HG02759 (cell line): ENCODE data around the gene FEZF1.

Experiments used
- ATAC-seq: cut with Tn5 transposase; IDR thresholded peaks from one replicate; pipeline ENCODE4 v1.9.1; 2021; ENCODE audit warnings: mild to moderate bottlenecking, moderate library complexity; ENCODE audit not compliant: unreplicated experiment

Gene FEZF1

DNA sequence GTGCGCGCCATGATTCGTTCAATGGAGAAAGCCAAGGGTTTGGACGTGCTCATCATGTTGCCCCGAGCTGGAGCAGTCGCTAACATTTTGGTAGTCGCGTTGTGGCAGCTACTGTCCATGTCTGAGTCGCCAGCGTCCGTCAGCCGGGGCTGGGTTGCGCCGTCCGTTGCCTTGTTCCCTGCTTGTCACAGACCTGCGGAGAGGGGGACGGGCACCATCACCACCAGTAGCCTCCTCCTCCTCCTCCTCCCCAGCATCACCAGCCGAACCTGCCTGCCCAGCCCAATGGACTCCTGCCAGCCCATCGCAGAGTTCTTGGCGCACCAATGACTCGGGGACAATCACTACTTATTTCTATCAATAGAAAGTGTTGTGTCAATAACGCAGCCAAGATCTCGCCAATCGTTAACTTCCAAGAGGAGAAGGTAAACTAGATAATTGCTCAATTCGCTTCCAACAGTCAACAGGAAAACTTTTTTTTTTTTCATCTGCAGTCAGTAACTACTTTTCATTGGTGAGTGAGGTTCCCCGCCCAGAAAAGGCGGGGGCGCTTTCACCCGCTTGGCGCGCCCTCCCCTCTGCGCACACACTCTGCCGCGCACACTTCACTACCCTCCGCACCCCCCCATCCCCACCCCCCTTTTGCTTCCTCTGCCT lies at the start of gene FEZF1:
Gene FEZF1, minus strand, starts transcription at position 432 of the 657 bp plus-strand sequence. Its CDS starts 313 bp downstream, at position 119.
- ATAC-seq, result no peak

DNA sequence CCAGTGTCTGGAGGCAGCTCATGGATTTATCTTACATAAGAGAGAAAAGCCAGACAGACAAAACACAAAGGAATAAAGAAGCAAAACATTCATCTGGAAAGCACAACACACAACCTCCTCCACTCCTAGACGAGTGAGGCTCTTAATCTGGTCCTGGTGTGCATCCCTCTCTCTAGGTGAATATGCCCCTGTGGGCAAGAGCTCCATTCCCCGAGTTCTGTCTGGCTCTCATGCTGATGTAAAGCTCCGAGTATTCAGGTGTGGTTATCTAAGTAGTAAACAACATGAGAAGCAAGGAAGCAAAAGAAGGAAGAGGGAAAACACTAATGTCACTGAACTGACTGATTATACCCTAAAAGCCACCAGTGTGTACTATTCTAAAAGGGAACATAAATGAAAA lies 47.9 kb upstream of the FEZF1 start:
- no peak for ATAC-seq

DNA sequence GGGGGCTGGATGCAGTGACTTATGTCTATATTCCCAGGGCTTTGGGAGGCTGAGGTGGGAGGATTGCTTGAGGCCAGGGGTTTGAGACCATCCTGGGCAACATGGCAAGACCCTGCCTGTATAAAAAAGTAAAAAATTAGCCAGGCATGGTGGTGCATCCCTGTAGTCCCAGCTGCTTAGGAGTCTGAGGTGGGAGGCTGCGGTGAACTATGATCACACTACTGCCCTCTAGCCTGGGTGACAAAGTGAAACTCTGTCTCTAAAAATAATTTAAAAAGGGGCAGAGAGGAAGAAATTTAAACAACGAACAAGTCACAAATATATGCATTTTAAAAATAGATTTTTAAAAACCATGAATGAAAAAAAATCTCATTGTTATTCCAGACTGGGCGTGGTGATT lies 46.2 kb upstream of the FEZF1 start:
- no peak for ATAC-seq

DNA sequence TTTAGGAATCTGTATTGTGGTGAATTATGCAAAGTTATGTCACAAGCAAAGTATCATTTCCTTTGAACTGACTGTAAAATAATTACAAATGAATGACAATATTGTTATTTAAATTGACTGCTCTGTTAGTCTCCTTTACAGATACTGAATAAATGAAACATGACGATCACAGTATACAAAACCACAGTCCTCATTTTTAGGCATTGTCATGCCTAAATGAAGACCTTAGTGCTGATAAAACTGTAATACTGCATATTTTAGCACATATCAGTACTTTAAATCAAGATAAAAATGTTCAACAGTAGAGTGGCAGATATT lies 39.7 kb upstream of the FEZF1 start:
- ATAC-seq, result no peak

DNA sequence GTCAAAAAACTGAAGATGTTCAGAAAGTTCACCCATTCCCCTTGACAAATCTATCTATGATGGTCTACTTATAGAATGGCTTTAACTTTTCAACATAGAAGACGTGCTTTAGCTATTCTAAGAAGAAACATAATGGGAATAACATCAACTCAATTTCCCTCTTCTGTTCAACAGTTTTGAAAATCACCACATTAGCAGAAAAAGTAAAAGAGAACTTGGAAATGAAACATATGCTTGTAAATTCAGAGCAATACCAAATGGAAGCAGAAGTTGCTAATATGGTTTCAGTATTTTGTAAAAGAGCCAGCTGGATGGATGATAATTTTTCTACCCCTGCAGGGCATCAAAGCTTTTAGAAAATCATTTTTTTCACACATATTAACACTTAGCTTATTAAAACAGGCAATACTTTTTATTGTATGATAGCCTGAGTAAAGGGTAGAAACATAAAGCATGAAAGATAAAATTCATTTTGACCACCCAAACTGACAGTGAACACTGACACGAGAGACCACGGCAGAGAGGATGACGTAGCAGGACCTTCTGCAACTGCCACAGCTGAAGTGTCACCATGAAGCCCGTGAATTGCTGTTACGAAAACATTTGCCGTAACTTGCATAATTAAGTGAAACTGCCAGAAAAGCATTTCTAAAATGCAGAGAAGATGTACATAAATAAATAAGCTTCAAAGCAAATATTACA lies 39.2 kb upstream of the FEZF1 start:
- no peak for ATAC-seq

DNA sequence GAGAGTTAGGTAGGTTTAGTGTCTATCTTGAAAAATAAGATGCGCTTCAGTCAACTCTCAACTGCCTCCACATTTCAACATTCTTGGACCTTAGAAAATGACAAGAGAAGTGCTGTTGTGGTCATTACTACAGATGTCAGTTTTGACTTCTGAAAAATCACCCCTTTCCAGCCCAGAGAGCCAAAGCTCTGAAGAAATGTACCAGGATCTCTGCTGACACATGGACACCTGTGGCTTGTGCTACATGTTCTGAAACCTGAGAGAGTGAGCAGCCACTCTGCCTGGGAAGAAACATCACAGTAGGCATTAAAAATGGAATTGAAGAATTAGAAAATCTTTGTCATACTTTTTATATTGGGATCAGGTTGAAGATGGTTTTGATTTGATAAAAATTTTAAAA lies 35.9 kb upstream of the FEZF1 start:
- no peak for ATAC-seq

DNA sequence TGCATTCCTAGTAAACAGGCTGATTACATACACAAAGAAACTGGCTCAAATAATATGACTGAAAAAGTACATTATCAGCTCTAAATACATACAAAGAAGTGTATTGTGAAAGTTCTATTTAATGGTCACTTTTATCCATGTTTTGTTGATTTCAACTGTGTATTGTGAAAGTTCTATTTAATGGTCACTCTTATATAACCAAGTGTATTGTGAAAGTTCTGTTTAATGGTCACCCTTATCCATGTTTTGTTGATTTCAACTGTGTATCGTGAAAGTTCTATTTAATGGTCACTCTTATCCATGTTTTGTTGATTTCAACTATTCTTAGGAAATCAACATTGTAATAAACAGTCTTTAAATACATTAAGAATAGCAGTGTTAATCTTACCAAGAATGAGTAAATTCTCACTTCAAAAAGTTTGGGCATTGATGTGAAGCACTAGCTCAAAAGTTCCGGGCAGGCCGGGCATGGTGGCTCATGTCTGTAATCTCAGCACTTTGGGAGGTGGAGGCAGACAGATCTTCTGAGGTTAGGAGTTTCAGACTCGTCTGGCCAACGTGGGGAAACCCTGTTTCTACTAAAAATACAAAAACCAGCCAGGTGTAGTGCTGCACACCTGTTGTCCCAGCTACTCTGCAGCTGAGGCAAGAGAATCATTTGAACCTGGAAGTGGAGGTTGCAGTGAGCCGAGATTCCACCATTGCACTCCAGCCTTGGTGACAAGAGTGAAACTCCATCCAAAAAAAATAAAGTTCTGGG lies 34.8 kb upstream of the FEZF1 start:
- ATAC-seq, result no peak

DNA sequence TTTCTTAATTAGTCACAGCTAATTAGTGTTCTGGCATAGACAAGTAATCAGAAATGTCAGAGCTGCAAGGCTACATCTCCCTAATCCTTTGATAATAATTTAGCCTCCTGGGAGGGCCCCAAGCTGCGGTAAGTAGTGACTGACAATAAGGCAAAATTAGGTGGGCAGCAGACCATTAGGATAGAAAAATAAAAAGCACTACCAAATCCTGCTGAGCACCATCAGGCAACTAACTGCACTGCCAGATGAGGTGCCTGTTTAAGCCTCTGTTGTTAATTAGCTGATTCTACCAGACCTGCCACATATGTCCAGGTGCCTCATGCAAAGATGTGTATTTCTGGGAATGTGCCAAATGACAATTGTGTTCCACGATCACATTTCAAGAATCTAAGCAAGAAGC lies 32.5 kb upstream of the FEZF1 start:
- no peak for ATAC-seq

DNA sequence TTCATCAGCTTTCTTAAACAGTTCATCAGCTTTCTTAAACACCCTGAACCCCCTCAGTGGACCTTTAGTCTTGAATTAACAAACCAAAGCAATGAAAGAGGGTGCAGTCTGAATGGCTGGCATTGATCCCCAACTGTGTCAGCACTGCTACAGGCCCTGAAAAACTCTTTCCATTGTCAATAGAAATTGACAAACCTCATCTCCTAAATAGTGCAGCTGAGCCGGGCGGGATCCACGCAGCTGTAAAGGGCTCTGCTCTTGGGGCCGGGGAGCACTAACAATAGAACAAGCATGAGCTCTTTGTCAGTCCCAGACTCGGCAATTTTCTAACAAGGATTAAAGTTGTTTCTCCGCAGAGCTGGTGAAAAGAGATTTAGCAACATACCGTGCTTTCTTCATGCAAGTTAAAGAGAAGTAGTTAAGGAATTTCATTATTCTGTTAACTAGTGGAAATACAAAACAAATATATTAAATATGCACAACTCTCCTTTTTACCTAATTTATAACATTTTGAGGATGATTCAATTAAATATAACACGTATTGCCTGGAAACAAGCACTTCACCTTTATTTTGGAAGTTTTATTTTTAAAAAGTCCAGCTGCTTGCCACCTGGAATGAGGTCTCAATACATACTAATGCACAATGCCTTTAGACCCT lies 24.7 kb upstream of the FEZF1 start:
- ATAC-seq, result no peak

DNA sequence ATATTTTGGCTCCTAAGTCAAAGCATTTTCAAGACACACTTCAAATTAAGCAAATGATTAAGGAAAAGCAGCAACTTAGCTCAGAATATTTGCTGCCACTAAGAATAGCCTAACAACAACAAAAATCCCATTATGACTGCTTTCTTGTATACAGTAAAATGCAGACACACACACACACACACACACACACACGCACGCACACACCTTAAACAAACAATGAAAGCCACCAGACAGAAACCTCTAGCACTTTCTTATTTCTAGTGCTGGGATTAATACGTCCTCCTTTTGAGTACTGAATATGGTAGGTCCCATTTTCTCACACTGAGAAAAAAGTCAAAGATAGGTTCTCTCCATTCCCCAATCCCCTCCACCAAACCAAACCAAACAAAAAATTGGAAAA lies 23.4 kb upstream of the FEZF1 start:
- no peak for ATAC-seq

DNA sequence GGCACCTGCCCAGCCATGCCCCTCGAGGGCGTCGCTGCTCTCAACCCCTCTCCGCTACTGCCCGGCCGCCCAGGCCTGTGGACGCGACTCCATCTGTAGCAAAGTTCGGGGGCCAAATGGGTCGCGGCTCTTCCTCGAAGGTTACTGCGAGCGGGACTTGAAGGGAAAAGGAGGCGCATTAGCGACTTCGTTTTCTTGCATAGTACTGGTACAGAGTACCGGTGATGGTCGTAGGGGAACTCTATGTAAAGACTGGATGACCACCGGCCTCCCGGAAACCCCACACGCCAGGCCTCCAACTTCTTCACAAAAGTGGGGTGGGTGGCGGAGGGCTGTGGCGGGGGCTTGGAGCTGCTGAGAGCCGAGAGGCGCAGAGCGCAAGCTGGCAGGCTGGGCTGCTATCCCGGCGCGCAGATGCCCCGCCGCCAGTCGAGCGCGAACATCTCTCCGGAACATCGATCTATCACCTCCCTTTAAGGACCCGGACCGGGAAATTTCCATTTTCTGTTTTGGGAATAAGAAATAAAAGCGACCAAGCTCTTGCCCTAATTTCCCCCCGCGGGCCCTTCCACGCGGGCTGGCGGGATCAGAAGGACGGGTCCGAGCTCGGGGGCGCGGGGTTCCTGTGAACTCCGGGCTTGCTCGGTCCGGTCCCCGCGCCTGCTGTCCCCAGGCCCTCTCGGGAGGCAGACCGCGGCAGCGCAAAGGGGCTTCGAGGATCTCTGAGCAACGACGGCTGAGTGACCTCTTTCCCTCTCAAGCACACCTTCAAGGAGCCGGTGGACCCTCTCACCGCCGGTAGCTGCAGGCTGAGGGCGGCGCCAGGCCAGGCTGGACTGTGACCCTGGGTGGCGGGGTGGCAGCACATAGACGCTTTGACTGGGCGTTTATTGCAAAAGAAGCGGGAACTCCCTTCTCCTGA lies 12.2 kb upstream of the FEZF1 start:
- ATAC-seq, result no peak

DNA sequence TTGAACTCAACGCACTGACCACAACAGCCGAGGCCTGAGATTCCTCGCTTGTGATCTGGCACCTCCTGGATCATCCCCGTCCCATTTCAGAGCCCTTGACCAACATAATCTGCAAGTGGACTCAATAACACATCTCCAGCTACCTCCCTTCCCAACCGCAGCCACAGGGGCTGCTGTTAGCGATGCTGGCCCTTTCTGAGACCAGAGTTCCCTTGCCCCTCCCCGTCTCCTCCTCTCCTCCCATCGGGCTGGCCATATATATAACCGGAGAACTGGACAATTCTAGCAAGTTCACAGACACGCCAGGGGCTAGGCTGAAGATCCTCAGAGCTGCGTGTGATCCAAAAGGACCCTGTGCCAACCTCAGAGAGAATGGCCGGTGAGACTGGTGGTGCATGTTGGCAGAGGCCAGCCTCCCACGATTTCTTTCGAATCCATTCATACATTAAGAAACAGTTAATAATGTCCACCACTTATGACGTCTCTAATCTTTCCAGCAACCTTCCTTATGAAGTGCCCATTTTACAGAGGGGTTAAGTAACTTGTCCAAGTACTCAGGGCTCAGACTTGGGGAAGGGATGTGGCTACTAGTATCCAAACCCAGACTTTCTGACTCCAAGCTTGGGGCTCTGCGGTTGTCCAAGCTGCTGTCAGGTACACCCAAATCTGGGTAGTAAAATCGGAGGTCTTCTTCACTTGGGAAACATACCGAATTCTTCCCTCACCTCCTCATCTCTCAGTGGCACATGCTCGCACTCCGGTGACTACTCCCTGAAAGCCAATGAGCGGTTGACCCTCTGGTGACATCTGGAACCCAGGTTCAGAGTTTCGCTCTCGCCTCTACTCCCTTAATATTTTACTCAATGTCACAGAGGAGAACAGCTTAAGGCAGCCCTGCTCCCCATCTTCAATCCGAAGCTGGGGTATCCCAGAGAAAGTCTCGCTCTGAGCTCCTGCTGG lies 11.2 kb upstream of the FEZF1 start:
- no peak for ATAC-seq

DNA sequence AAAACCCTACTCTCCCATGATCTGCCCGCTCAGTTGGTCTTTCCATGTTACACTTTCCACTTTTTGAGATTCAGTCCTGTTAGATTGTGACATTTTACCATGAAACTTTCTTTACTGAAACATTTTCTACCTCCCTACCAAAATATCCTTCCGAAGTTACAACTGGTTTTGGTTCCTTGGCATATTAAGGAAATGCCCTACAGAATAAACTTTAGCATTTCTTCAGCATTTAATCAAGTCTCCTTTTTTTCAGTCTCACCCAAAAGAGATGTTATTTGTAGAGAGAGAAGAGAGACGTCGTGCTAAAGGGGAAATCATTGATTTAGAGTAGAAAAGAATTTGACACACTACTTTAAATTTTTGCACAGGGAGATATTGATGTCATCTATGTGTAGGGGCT lies 9.7 kb upstream of the FEZF1 start:
- ATAC-seq, result no peak

DNA sequence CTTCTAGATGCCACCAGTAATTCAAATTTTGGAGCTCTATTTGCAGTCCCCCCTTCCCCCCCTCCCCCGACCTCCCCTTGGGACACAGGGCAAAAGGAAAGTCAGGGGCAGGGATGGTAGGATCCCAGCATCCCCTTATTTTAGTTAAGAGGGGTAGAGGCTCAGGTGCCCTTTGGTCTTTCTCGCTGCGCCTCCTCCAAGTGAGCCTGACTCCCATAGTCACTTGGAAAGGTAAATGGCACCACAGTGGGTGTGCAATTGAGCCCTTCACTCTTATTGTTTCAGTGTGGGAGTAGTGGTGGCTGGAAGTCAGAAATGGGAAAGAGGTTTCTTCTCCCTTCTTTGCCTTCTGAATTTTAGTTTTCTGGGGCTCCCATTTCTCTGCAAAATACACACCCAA lies 8.2 kb upstream of the FEZF1 start:
- no peak for ATAC-seq

DNA sequence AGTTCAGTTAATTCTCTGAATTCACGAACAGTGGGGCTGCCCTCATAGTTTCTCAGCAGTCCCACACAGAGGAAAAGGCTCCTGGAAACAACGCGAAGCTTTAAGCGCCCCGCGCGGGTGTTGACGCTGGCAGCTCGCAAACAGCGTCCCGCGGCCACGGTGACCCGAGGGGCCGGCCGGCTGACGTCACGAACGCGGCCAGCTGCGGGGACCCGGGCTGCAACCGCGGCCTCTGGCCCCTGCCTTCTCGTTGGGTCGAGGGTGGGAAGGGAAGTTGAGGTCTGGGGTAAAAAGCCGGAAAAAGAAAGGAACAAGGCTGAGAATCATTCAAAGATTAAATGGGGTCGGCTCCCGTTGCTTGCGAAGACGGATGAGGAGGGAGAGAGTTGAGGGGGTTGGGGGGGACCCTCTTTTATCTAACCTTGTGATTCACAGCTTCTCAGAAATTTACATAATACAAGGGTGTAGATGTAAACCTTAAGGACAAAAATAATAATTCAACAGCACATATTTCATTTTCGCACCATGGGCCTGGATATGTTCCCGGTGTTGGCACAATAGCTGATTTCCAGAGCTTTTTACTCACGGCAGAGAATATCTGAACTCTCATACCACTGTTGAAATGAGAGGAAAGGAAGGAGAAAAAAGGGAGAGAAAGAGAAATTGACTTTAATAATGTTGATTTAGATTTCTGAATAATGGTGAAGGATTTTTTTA lies 7.3 kb upstream of the FEZF1 start:
- ATAC-seq, result no peak

DNA sequence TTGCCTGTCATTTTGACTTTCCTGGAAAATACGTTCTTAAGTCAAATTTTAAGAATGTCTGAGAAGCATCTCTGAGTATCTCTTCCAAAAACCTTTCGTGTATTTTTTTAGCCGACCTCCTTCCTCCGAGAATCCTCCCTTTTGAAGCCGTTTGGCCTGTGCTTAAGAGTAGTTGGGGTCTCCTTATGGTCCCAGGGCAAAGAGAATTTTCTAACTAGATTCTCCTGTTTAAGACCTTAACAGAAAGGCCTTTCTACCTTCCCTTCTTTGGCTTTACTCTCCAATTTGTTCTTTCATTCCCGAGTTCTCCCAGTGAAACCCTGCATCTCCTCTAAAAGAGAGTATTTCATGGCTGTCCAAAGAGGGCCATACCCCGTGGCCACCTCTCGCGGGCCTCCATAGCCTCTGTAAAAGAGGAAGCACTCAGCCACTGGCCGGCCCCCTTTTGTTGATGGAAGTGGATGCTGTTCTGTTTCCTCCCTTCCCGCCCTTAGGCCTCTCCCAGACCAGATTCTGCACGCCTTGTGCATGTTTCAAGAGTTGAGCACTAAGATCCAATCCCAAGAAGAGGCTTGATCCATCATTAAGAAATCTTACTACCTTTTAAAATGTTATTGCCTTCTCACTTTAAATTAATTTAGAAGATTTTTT lies 6.6 kb upstream of the FEZF1 start:
- no peak for ATAC-seq

DNA sequence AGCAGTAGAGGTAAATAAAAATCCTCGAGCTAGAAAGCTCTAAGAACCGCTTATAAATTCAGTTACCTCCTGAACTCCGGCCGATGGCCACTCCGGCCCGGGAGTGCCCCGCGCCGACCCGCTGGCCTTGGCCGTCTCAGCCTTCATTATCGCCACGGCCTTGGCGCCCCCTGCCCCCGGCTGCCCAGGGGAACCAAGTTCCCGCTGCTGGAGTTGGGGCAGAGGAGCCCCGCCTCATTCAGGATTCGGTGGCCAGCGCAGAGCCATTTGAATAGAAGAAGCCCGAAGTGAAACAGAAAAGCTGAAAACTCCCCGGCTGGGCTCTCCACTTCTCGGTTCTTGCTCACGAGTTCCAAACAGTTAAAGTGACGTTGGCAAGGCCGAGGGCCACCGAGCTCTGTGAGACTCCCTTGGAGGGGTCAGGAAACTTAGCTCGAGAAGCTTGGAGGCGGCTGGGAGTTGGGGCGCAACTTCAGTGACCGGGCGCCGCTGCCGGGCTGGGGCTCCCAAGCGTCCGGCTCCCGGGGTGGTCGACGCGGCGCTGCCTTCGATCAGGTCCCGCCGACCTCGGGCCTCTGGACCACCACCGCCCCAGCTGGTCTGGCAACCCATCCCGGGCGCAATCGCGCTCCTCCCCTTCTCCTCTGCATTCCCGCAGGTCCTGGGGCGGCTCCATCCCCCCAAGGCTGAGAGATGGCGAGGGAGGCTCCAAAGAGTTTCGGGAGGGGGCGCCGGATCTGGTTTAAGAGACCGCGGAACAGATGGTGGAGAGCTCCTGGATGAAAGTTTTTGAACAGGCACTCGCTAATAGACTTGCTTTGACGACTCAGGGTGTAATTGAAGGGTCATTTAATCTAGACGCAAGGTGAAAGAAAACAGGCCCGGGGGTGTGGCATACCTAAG lies 5.8 kb upstream of the FEZF1 start:
- ATAC-seq, result peak; percentile 55
